Activated CD4-positive, alpha-beta memory T cell treated with anti-CD3 and anti-CD28 coated beads, Interleukin-2, amount 10 ng/mL, durations not matched to agents 7 days and 5 days (primary cell): Measurements from ENCODE around the gene ARHGAP40. TPM values are rescaled to one million over a fixed set of nuclear protein-coding genes. Genes with fewer than 3 reads are reported as not detected.

ENCODE experiments used
- CTCF ChIA-PET: fragments of 350-600 bp; sonication (Branson Sonifier 250); formaldehyde crosslinking; loops from one replicate; lab custom pipeline; 2021; ENCODE audit warnings: antibody characterized with exemption, inconsistent platforms; lab: Charles Lee
- POLR2A ChIA-PET: fragments of 350-600 bp; sonication (Branson Sonifier 250); formaldehyde crosslinking; loops from one replicate; lab custom pipeline; 2021; ENCODE audit warnings: antibody characterized with exemption; lab: Charles Lee
- DNase-seq: peaks from one replicate; pipeline ENCODE4 v3.0.0-alpha.2; 2020
- H3K27ac Mint-ChIP-seq: one replicate; pipeline ENCODE4 v1.8.0; 2021; ENCODE audit warnings: mild to moderate bottlenecking, mixed read lengths
- H3K27me3 Mint-ChIP-seq: one replicate; pipeline ENCODE4 v1.8.0; 2021; ENCODE audit warnings: mixed read lengths
- H3K36me3 Mint-ChIP-seq: one replicate; pipeline ENCODE4 v1.8.0; 2021; ENCODE audit warnings: low read depth, mixed read lengths
- H3K4me1 Mint-ChIP-seq: one replicate; pipeline ENCODE4 v1.8.0; 2021; ENCODE audit warnings: mixed read lengths
- H3K4me3 Mint-ChIP-seq: one replicate; pipeline ENCODE4 v1.8.0; 2021; ENCODE audit warnings: mild to moderate bottlenecking, mixed read lengths
- H3K9me3 Mint-ChIP-seq: one replicate; pipeline ENCODE4 v1.8.0; 2021; ENCODE audit warnings: mixed read lengths
- total RNA-seq, 2 experiments: library from RNA; stranded (reverse); gene quantifications; one replicate each; pipeline ENCODE4 v1.2.3, GENCODE V29; 2021

Gene ARHGAP40
- total RNA-seq, 2 experiments from 2014 or later, result not detected

DNA sequence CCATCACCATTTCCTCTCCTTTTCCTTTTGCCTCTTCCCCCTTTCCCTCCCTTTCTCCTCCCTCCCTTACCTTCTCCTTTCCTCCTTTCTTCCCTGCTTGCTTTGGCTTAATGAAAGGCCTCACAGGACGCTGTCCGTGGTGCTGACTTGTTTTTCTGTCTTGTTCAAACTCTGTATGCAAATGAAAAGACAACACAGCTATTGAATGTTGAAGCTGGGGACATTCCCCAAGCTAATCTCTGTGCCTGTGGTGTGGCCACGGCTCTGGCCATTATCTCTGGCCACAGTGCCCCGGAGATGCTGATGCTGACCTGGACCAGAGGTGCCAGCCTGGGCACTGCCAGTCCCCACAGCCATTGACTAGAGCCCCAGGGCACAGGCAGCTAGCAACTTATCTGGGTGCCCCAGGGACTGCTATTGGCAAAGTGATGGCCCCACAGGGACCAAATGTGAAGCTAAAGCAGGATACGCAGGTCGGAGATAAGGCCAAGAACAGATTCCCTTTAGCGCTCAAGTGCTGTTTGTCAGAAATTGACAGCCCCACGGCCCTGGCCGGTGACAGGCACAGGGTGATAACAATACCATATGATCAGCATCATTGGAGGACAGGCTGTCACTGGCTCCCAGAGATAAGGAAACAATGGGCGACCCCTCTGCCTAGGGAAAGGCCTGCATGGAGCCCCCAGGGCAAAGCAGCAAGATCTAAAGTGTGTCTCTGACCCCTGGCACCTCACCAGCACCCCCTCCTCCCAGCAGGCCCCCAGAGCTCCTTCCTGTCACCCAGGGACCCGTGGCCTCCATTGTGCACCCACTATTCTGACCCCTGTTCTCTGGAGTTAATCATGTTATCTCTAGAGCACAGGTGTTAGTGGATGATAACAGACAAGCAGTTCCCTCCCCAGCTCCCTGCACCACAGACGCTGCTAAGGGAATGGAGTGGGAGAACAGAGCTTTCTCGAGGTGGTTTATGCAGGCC, 91.1 kb downstream of the ARHGAP40 start:
- CTCF ChIA-PET, result interaction anchor here (1.7 kb wide), 1 partner anchor 35 kb away, joined by 5 read pairs; no protein-coding TSS in a partner anchor
- Mint-ChIP-seq H3K27me3 (peaks cover 10% of the 10 kb centered on the region), H3K27ac (no peak overlapping the region), H3K4me3 (no peak overlapping the region), H3K4me1 (no peaks in the 10 kb centered on the region), H3K36me3 (no peaks in the 10 kb centered on the region), H3K9me3 (no peaks in the 10 kb centered on the region)
- POLR2A ChIA-PET, result no interaction called here
- DNase-seq, result peak; percentile 63

DNA sequence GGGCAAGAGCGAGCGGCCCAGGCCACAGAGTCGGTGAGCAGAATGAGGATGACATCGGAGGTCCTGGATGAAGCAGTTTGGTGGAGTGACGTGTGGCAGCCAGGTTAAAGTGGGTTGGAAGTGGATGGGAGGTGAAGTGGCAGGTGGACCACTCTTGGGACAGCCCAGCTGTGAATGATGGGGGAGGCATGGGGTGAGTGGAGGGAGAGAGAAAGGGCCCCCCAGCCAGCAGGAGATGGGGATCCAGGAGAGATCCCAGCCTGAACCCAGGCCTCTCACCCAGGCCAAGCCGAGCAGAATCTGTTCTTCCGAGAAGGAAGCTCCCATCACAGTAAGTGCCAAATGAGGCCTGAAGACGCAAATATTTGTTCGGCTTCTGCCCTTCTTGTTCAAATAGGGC, 95.7 kb downstream of the ARHGAP40 start:
- Mint-ChIP-seq H3K4me1 (no peaks in the 10 kb centered on the region), H3K36me3 (no peaks in the 10 kb centered on the region), H3K9me3 (no peaks in the 10 kb centered on the region), H3K27ac (no peak overlapping the region), H3K4me3 (no peak overlapping the region), H3K27me3 (peaks cover 3% of the 10 kb centered on the region)
- DNase-seq, result no peak
- POLR2A ChIA-PET, result no interaction called here
- CTCF ChIA-PET, result no interaction called here

DNA sequence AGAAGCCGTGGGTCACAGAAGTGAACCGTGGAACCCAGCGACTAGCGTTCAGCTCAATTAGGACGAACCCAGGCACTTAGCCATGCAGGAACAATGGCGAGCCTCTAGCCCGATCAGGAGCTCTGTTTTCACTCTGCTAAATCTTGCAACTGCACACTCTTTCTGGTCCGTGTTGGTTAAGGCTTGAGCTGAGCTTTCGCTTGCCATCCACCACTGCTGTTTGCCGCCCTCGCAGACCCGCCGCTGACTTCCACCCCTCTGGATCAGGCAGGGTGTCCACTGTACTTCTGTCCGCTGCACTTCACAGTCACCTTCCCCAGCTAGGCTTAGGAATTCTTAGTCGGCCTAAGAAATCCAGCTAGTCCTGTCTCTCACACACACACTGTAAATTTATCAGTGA, 96.9 kb downstream of the ARHGAP40 start:
- POLR2A ChIA-PET, result no interaction called here
- no peaks in the 10 kb centered on the region for H3K36me3 Mint-ChIP-seq
- no peak for DNase-seq
- no peaks in the 10 kb centered on the region for H3K9me3 Mint-ChIP-seq
- no peak overlapping the region for H3K4me3 Mint-ChIP-seq
- CTCF ChIA-PET, result no interaction called here
- no peak overlapping the region for H3K27ac Mint-ChIP-seq
- H3K27me3 Mint-ChIP-seq, result peaks cover 9% of the 10 kb centered on the region
- H3K4me1 Mint-ChIP-seq, result no peaks in the 10 kb centered on the region

- ChIA-PET CTCF (no interaction called here), POLR2A (no interaction called here)
- H3K4me3 Mint-ChIP-seq, result no peak overlapping the region
- H3K4me1 Mint-ChIP-seq, result no peaks in the 10 kb centered on the region
- peaks cover 10% of the 10 kb centered on the region for H3K27me3 Mint-ChIP-seq
- DNase-seq, result no peak
- no peaks in the 10 kb centered on the region for H3K9me3 Mint-ChIP-seq
- H3K36me3 Mint-ChIP-seq, result no peaks in the 10 kb centered on the region
- H3K27ac Mint-ChIP-seq, result no peak overlapping the region
Observed at GRCh38 chr20:38700141-38700540, 98.5 kb downstream of the ARHGAP40 start.

Other genes starting within 250 kb of the ARHGAP40 start
- gene SNHG17, start 166.5 kb upstream of the ARHGAP40 start, total RNA-seq, result 10 to 100 TPM; 30.1 to 33.4 TPM
- gene RALGAPB, start 129.0 kb upstream of the ARHGAP40 start, total RNA-seq, result 10 to 100 TPM; 30.5 to 31.3 TPM
- not detected for gene ADIG, start 20.6 kb upstream of the ARHGAP40 start, total RNA-seq
- gene SLC32A1, start 122.7 kb downstream of the ARHGAP40 start, total RNA-seq, result not detected
- gene ACTR5, start 146.7 kb downstream of the ARHGAP40 start, total RNA-seq, result 1 to 10 TPM; 9.4 to 9.9 TPM
- gene PPP1R16B, start 203.9 kb downstream of the ARHGAP40 start, total RNA-seq, result 100 to 1,000 TPM; 113 to 119 TPM